ENCODE measurements around the gene RICTOR. TPM values are rescaled to one million over a fixed set of nuclear protein-coding genes. Genes with fewer than 3 reads are reported as not detected.

The RICTOR gene
- total and polyA plus RNA-seq, 9 of the 15 experiments (the other 6 are each of a cell fraction or from before 2014, with no cell fraction given): 13.9 to 46.6 (median 22.6) TPM

- TF ChIP-seq BCLAF1 (IDR thresholded peaks at IDR 0.05; ENCODE audit: borderline replicate concordance in 1 of 2, control insufficient read depth in 1 of 2, low read depth in 2 of 2, low read length in 1 of 2): peak in 1 of 2 experiments; percentile 70; a peak in 1 of 4 replicates
- TF ChIP-seq MLLT1 (IDR thresholded peaks at IDR 0.05): 0 out of 4 replicates have a peak, but pooled peaks have one; percentile 28 to 37
- peak; percentile 63 for TF ChIP-seq PHB2 (IDR thresholded peaks at IDR 0.05; ENCODE audit: low read depth)
- 0 out of 2 replicates have a peak, but pooled peaks have one; percentile 11 for TF ChIP-seq SNIP1 (IDR thresholded peaks at IDR 0.05; ENCODE audit: low read depth)
- peak in 1 of 2 experiments; percentile 87; a peak in 2 of 4 replicates for TF ChIP-seq CSDE1 (IDR thresholded peaks at IDR 0.05)
- 0 out of 2 replicates have a peak, but pooled peaks have one; percentile 20 for TF ChIP-seq MIER1 (IDR thresholded peaks at IDR 0.05; ENCODE audit: low read depth)
- TF ChIP-seq ARHGAP35 (IDR thresholded peaks at IDR 0.05; ENCODE audit: partially characterized antibody): peak; percentile 58
- no peak for TF ChIP-seq PHF8 (IDR thresholded peaks at IDR 0.05; ENCODE audit: borderline replicate concordance, low read length)
- no peak for TF ChIP-seq ZBTB43 (CRISPR knock-in tag; IDR thresholded peaks at IDR 0.05)
- TF ChIP-seq CCNT2 (IDR thresholded peaks at IDR 0.05; ENCODE audit: borderline replicate concordance, extremely low read depth, insufficient read length, low read depth, low read length): no peak
- no peak for TF ChIP-seq CHD4 (IDR thresholded peaks at IDR 0.05; ENCODE audit: insufficient read depth, insufficient replicate concordance, low read depth, low read length, poor library complexity, severe bottlenecking)
- no peak for TF ChIP-seq MCM3 (IDR thresholded peaks at IDR 0.05)
- TF ChIP-seq KDM2B (CRISPR knock-in tag; IDR thresholded peaks at IDR 0.05): no peak
- TF ChIP-seq HMBOX1 (IDR thresholded peaks at IDR 0.05): peak; percentile 30
- TF ChIP-seq ZEB2 (IDR thresholded peaks at IDR 0.05): 0 out of 2 replicates have a peak, but pooled peaks have one; percentile 42
- peak; percentile 88 for TF ChIP-seq LARP7 (IDR thresholded peaks at IDR 0.05)
- no peak for TF ChIP-seq KHSRP (IDR thresholded peaks at IDR 0.05)
- TF ChIP-seq CAMTA2 (CRISPR knock-in tag; conservative IDR thresholded peaks at IDR 0.05): no peak
- TF ChIP-seq JUND (IDR thresholded peaks at IDR 0.05; ENCODE audit: borderline replicate concordance, low read depth, low read length): no peak
- TF ChIP-seq JUND (tag; IDR thresholded peaks at IDR 0.05; ENCODE audit: borderline replicate concordance, low read depth, low read length): no peak
- peak; percentile 70; the same call in 1 of the 2 replicates for TF ChIP-seq ARID2 (IDR thresholded peaks at IDR 0.05)
Observed at GRCh38 chr5:39015743-39016586, 58.2 kb downstream of the RICTOR start (continued).
